Fibroblast of lung (primary cell): ENCODE measurements around the gene KRT15.

Experiments
- CTCF ChIP-seq, 2 donors: IDR thresholded peaks in 1 of 2; conservative IDR thresholded peaks in 1 of 2; 1 replicate in 1 of 2; 2 replicates in 1 of 2; pipeline ENCODE4 v1.5.1; 2011 to 2012; ENCODE audit warnings: low read length in 2 of 2, control low read depth in 1 of 2, inconsistent platforms in 1 of 2, low read depth in 1 of 2, mild to moderate bottlenecking in 1 of 2
- EZH2 ChIP-seq: IDR thresholded peaks from 2 replicates; pipeline ENCODE4 v1.5.1; 2012; ENCODE audit warnings: low read length, control low read depth, mild to moderate bottlenecking; ENCODE audit errors: missing control alignments

GRCh38 chr17:41518031-41518430, 659 bp downstream of the KRT15 start:
- TF ChIP-seq CTCF (conservative IDR thresholded peaks at IDR 0.05 in 1 of 2, IDR thresholded peaks at IDR 0.05 in 1 of 2; ENCODE audit: low read depth in 1 of 2, low read length in 2 of 2) (no peak), EZH2 (no peak)
